NCI-H510A treated with DMSO at 0.1 percent for 48 hours (cell line): ENCODE results near the gene SKAP1.
"Not testable (repeated sequence)": the region's sequence is repeated elsewhere in the genome, so short reads cannot be mapped to it uniquely, and the experiment has no call there.

Experiments used
- DNase-seq: peaks from one replicate; lab custom pipeline; 2025; lab: John Stamatoyannopoulos, UW

The SKAP1 gene

DNA sequence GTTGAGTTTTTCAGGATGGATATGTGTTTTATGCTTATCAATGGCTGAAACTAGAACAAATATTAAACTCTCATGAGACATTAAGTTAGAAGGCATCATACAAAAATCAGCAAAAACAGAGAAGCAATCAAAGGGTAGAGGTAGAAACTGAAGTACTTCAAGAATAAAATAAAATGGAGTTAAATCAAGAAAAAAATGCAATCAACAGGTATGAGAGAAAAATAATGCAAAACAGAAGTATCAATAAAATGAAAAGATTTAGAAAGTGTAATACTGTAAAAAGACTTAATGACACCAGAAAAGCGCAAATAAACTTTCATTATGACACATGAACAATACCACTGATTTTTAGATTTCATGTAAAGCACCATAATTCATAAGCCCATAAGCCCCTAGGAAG, 112.3 kb downstream of the SKAP1 start:
- DNase-seq = no peak

DNA sequence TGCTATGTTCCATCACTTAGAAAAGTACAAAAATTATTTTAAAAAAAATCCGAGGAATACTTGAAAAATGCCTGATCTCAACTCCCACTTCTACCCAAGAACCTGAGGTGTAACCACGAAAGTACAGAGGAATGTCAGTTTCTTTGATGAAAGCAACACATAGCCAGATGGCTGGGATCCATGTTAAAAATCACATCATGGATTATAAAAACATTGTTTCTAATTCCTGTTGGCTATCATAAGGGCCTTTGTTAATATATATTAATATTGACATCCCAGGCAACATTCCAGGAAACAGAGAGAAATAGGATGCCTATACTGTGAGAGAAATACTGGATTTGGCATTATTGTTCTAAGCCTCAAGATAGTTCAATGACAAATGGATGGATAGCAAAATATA, 115.3 kb downstream of the SKAP1 start:
- DNase-seq = no peak

DNA sequence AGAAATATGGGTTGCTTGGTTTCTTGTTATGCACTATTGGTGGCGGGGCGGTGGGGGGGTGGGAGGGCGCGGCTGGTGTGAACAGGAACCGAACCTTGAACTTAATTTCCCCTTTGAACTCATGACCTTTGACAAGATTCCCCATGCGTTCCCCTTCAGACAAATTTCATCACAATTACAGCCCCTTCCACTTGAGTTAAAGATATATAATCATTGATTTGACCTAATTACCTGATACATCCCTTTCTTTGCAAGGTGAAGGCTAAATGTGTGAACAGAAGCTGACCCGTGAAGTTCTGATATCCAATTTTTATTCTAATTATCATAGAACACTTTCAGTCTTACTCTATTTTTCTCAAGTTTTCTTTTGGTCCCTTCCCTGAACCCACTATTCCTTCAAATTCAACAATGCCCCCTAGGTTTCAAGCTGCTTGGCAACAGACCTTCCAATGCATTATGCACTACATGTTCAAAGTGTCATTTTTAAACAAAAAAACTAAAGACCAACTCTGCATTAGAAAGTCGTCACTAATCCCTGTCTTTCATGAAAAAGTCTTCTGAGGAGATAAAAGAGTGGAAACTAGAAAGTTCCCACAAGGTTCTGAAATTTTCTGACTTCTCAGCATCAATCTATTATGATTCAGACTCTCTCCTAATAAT, 116.8 kb downstream of the SKAP1 start:
- no peak for DNase-seq

- DNase-seq = no peak
These were observed 118.7 kb downstream of the SKAP1 start for GRCh38 chr17:48311324-48311723.

DNA sequence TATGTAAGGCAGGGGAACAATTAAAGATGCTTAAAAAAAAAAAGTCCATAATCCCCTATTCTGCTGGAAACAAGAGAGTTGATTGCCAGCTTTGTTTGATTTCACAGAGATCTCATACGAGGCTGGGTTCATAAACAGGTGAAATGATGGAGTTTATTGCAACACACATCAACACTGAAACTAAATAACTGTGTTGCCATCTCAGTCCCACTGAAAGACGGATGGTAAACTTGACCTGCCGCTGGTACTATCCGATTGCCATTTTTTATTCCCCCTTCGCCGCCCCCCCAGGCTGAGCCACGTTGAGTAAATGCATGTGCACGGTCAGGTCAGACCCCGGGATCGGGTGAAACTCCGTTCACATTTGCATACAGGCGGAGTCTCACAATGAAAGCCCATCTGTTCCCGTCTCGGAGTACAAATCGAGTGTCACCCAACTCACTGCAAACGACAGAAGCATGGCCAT, 119.2 kb downstream of the SKAP1 start:
- peak; percentile 100 for DNase-seq

DNA sequence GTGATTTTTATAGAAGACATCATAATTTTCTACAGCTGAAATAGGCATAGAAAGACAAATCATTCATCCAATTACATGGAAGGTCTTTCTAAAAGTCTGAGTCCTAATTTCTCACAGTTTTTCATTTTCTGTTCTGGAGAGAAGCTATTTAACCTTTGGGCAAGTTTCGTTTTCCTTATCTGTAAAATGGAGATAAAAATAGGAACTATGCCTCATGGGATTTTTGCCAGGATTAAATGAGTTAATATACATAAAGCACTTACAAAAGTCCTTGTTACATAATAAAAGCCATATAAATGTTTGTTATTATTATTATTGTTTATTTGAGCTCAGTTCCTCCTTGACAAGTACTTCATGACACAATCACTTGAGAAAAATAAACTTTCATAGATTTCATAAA, 121.4 kb downstream of the SKAP1 start:
- DNase-seq = no peak

DNA sequence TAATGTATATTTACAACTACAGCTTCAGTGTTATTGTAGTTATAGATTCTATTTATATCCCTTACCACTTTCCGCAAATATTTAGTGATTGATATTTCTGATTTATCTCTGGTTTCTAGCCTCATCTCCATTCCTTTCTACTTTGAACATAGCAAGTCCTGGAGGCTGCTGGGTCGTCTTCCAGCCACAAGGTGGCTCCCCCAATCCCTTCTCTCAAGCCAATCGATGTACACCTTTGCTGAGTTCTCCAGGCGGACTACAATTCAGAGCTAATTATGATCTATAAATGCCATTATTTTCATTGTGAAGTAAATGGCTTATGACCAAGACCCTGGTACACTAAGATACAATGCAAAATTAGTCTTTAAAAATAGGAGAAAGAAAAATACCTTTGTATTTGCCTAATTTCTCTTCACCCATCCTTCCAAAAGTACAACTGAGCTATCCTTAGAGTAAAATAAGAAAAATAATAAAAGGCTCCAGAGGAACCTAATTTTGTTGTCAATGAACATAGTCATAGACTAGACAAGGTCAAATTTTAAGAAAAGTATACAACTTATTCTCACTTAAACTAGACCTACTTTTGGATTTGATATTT, 122.1 kb downstream of the SKAP1 start:
- peak; percentile 96 for DNase-seq

DNA sequence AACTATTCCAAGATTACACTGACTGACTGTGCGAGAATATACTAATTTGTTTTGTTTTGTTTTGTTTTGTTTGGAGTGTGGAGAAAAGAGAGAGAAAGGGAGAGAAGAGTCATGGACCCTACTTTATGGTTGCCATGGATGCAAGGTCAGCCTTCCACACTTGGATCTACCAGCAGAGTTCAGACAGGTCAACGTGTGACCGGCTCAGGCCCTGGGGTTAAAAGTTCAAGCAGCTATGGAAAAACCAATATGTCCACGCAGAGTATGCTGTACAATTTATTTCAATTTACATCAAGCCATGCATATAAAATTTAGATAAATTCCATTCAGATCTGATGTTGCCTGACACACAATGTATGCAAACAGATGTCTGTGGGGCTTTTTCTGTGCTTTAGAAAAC, 122.8 kb downstream of the SKAP1 start:
- no peak for DNase-seq

GRCh38 chr17:48301002-48301401, 129.0 kb downstream of the SKAP1 start:
- DNase-seq = no peak

DNA sequence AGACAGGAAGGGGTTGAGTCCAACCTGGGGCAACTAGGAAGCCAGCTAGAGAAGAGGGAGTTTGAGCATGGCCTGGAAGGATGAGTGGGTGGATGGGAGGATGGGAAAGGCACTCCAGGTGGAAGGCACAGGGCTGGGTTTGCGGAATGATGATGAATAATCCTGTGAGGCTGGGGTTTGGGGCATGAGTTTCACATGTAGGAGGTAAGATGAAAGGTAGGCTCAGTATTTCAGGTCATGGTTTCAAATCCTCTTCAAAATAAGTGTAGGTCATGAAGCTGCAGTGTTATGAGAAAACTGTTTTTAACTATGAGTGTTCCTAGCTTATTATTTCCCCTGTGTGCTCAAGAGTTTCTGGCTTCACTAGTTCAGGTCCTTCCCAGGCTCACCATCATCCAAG, 130.3 kb downstream of the SKAP1 start:
- DNase-seq = no peak

DNA sequence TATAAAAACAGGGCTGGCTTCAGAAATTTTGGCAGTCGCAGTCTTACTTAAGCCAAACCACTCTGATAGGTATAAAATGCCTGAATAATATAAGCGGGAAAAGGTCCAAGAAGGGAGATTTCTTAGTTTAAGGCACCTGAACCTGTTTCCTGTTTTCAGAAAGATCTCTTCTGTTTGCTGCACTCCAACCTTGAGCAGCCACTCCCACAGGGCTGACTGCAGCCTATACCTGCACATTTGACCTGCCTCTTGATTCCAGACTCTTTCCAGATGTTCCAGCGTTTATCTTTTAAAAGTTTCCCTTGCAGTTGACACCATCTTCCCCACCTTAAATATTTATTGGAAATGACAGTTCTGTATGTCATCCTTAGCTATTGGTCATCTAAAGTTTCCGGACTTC, 132.2 kb downstream of the SKAP1 start:
- peak; percentile 78 for DNase-seq

DNA sequence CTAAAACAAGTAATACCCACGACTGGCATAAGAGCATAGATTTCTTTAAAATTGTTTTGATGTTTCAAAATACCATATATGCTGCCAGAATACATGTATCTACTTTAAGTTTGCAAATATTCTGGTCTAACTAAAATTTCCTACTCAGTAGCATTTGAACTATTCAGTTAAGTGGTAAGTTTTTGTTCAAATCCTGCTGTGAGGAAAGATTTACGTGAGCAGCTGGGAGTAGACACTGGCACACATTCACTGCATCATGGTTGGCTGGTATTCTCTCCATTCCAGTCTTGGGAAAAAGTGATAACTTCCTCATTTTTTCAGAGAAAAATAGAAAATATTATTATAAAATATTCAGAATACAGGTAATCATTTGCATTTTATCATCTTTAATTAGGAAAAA, 133.6 kb downstream of the SKAP1 start:
- DNase-seq = no peak

- DNase-seq = no peak
These were observed 134.4 kb downstream of the SKAP1 start for GRCh38 chr17:48295362-48296288.

DNA sequence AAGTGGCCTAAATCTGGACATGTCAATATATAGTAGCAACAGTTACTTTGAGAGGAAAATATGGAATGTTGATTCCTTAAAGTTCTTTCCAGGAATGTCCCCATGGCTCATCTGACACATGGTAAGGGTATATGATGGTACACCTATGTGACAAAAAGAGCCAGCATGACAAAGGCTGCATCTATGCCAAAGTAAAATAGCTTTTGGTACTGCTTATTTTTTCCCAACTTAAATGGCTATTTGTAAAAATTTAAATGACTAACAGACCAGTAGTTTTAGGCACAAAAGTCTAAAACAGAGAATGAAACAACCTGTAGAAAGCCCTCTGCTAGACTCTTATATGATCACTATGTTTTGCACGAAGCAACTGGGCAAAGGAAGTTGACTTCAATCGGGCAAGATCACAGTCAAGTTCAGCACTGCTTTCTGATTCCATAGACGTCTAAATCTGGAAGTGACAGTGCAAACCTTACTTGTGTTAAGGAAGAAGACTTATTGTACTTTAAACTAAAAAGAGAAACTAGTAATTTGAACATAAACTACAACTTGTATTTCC, 135.1 kb downstream of the SKAP1 start:
- no peak for DNase-seq

DNA sequence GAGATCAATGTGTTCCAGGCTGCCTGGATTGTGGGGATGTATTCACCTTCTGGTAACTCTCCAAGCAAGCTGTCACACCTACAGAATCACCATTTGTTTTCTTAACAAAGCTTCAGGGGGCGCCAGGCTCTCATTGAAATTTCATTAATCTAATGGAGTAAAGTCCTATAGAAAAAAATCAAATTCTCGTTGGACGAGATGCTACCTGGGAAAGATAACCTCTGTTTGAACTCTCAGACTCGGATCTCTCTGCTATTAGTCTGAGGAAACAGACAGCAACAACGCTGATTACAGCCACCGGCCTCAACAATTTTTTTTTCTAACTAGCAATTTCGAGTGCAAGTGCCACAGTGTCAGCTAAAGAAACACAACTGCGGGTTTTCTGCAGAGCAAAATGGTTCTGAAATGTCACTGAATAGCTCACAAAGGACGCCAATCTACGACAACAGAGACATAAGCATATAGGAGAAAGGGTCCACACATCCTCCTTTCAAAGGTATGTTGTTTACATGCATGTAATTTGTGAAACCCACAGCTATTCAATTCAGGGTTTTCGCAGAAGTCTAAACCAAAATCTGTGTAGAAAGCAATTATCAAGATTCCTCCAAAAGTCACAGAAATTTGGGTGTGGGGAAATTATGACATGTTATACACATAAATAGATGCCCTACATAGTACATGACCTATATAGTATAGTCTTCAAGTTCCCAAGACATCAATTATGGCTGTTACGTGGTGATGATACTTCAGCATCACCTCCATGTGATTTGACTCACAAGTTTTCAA, 135.8 kb downstream of the SKAP1 start:
- DNase-seq = no peak

DNA sequence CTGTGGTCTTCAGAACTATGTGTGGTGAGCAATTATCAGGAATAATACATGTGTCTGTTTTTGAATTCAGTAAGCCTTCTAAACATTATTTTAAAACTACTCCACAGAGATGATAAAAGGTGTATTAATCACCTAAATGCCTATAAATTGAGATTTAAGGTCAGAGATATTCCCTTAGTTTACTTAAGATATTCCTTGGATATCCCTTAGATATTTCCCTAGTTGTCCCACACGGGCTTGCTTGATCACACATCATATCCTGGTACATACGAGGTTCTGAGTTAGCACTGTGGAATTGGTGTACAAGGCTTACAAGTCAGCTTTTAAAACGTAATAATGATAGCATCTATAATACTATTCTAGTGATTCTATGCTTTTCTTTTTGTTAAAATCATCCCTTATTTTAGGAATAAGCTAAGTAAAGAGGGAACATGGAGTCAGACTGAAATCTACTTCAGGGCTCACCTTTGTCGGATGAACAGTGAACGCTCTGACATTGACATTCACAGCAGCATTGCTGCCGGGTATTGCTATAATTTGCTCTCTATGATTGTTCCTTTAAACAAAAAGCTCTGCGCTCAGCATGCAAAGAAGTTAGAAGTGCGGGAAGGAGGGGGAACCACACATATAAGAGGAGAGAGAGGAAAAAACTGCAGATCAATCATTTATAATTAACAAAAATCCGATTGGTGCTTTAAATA, 136.5 kb downstream of the SKAP1 start:
- DNase-seq = no peak

DNA sequence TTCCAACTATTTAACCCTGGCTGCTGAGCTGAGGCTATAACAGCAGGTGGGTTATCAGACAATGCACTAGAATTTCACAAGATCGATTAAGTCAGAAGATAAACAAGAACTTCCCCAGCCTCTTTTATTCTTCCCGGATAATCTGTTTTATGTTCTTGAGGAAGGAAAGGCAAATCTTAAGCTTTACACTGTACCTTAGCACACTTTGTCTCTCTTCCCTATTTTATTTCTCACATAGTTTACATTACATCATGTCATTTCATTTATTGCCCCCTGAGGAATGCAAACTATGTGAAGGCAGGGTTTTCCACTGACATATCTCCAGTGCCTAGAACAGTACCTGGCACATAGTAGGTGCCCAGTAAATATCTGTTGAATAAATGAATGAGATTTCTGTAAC, 139.6 kb downstream of the SKAP1 start:
- no peak for DNase-seq

- DNase-seq = not testable (repeated sequence)
These were observed 143.1 kb downstream of the SKAP1 start for GRCh38 chr17:48286917-48287316.

DNA sequence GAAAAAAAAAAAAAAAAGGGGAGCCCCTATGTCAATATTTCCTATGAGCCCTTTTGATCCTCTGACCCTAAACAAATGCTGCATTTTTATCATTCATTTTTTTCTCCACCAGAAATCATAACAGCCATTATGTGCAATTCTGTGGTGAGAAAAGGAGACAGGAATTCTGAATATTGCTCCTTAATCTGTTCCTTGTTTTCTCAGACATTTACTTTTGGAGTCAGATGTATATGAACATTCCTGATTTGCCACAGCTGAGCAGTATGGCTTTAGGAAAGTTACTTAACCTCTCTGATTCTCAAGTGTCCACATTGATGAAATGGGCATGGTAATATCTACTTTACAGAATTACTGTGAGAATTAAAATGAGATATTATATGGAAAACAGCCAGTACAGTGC, 144.4 kb downstream of the SKAP1 start:
- DNase-seq = no peak

- no peak for DNase-seq
These were observed 146.1 kb downstream of the SKAP1 start for GRCh38 chr17:48283907-48284306.

DNA sequence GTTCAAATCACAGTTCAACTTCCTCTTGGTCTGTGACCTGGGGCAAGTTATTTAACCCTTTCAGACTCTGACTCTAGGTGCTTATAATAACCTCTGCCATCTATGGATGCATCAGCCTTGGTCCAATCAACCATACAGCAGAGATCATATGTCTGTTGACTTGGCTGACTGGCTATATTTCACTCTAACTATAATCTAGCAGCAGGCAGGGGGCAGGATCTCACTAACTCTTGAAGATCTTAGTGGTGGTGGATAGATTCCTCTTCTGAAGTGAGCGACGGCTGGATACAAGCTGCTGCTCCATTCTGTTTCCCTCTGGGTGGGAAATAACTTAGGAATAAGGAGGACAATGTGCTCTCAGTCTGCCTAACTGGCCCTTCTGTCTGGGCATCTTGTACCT, 146.6 kb downstream of the SKAP1 start:
- DNase-seq = peak; percentile 87
